Head of caudate nucleus (tissue), 42 donors: ENCODE measurements around the gene PPAN.

Experiments
- DNase-seq, 42 donors: peaks; one replicate each; pipeline versions ENCODE4 v3.0.0 to v3.0.0-alpha.2; 2020 to 2021; ENCODE audit warnings: mixed read lengths in 7 of 42
- intact Hi-C: fragments of 100-400 bp; cut with DNase I; formaldehyde crosslinking; loops from one replicate; pipeline ENCODE4 v1.15.0; 2022

PPAN gene

GRCh38 chr19:10134040-10134439 is 27.9 kb downstream of the PPAN start:
- intact Hi-C loops: no loop called here

DNA sequence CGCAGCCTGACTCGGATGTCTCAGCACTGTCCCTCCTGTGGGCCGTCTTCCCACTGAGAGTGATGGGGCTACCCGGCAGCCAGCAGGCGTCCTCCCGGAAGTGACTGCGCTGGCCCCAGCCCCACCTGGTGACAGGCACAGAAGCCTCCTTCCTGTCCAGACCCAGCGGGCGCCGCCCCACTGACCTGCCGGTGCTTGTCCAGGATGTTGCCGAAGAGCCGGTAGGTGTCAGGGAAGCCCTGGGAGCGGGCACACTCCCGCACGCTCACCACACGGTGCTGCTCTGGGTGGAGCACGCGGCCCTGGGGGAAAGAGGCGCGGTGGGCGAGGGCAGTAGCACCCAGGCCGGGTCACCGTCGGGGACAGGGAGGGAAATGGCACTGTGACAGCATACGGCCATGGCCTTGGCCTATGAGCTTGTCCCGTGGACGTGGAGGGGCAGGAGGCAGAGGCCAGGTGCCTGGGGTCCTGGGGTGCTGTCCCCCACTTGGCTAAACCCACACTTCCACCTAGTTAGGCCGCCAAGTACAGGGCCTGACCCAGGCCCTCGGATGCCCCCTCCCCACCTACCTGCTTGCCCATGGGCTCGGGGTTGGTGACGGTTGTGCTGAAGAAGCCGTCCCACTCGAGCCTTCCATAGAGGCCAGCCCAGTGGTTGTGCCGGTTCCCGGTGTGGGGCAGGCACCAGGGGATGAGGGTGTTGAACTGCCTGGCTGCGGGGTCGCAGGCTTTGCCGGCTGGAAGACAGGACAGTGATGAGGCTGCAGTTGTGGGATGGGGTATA is 29.6 kb downstream of the PPAN start:
- intact Hi-C loops: no loop called here
- DNase-seq: no peak

More at GRCh38 chr19:10134040-10134439, 27.9 kb downstream of the PPAN start:
- no peak for DNase-seq

- DNase-seq: no peak
- intact Hi-C loops: no loop called here
These were observed 30.8 kb downstream of the PPAN start for GRCh38 chr19:10136936-10137335.

DNA sequence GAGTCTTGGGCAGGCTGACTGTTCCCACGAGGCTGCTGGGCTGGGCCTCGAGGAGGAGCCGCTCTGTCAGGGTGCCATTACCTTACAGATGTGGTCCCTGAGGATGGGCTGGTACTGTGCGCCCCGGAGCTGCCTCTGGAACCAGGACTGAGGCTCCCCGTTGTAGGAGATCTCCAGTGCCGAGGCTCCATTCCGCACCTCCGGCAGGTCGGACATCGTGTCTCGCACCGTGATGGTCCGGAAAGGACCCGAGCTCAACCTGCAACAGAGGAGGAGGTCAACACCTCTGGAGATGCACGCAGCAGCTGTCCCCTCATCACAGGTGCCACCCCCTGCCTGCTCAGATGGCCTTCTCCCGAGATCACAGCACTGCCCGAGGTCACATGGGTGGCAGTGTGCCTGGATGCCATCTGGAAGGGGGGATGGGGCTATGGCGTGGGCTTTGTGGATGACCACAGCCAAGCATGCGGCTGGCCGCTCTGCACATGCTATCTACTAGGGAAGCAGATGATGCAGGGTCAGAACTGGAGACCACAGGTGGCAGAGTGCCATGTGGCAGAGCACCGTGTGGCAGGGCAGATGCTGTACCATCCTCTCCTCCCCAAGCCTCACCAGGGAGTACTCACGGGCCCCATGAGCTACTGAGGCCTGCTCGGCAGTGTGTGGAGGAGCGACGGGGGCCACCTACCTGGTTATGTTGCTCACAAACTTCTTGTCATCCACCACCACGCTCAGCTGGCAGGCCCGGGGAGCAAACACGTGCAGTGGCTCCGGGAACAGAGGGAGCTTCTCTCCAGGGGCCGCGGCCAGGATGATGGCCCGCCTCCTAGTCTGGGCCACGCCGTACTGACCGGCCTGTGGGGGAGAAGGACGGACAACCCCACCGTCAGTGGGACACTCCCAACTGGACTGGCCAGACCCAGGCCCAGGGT is 31.9 kb downstream of the PPAN start:
- intact Hi-C loops: no loop called here
- DNase-seq: peak in 38 of 42 donors; percentile 9 to 81 (median 56)

- peak in 8 of 42 donors; percentile 4 to 51 (median 28) for DNase-seq
- intact Hi-C loops: no loop called here
These were observed 33.0 kb downstream of the PPAN start for GRCh38 chr19:10138879-10139795.

- DNase-seq: no peak
- intact Hi-C loops: no loop called here
These were observed 33.8 kb downstream of the PPAN start for GRCh38 chr19:10139952-10140351.

DNA sequence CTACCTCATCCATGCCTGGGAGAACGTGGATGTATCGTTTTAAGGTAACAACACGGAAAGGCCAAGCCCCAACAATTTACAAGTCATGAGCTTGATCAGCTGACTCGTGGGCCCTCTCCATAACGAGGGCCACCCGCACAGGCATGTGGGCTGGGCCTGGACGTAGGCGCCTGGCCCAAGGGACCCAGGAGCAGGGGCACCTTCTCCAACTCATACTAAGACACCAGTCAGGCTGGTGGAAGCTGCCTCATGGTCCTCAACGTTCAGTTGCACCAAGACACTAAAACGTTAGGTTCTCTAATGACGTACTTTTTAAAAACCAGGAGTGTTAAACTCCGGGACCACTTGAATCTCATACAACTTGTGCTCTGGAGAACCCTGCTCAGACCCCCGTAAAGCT is 35.3 kb downstream of the PPAN start:
- intact Hi-C loops: no loop called here
- no peak for DNase-seq

DNA sequence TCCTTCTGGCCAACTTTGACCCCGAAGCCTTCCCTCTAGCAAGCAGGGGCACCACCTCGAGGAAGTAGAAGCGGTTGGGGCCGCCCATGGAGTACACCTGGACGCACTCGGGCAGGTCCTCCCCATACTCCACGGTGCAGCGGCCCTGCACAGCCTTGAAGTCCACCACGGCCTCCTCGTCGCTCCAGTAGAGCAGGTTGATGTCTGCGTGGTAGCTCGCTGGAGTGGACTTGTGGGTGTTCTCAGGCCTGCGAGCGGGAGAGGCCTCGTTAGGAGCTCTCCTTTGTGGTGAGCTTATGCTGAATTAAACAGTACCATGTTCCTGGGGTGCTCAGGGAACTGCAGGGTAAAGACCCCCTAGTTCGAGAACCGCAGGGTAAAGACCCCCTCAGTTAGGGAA is 35.8 kb downstream of the PPAN start:
- intact Hi-C loops: no loop called here
- no peak for DNase-seq

GRCh38 chr19:10142701-10143375 is 36.7 kb downstream of the PPAN start:
- intact Hi-C loops: no loop called here
- DNase-seq: no peak

GRCh38 chr19:10143681-10144080 is 37.5 kb downstream of the PPAN start:
- DNase-seq: no peak

GRCh38 chr19:10144361-10144760 is 38.2 kb downstream of the PPAN start:
- intact Hi-C loops: no loop called here
- no peak for DNase-seq

More at GRCh38 chr19:10143681-10144080, 37.5 kb downstream of the PPAN start:
- intact Hi-C loops: no loop called here

DNA sequence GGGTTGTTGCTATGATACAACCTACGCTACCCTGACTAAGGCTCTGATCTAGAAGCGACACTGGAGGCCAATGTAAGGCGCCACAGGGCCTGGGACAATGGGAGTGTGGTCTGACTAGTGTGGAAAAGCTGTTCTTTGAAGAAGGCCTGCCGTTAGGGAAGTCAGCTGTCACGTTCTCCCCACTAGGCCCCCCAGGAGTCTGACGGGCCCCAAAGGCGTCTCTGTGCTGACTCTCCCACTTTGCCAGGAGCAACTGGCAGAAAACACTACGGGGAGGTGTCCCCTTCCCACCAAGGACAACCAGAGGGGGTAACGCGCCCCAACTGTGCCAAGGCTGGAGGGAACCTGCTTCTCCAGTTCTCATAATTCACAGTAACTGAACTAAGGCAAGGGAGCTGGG is 38.9 kb downstream of the PPAN start:
- intact Hi-C loops: no loop called here
- DNase-seq: no peak

DNA sequence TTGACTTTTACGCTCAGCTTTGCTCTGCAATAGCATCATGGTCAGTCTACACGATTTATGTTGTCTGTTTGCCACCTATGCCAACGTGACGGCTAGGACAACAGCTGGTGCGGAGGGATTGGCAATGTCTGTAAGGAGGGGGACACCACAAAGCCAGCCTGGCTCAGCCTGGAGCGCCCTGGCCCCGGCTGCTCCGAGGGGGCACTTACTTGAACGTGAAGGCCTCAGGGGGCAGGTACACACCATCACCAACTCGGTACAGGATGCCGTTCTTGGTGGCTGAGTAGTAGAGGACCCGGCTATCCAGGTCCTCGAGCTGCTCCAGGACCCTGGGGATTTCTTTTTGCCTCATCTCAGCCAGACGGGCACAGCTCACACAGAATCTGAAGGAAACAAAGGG is 40.0 kb downstream of the PPAN start:
- no peak for DNase-seq
- intact Hi-C loops: no loop called here

DNA sequence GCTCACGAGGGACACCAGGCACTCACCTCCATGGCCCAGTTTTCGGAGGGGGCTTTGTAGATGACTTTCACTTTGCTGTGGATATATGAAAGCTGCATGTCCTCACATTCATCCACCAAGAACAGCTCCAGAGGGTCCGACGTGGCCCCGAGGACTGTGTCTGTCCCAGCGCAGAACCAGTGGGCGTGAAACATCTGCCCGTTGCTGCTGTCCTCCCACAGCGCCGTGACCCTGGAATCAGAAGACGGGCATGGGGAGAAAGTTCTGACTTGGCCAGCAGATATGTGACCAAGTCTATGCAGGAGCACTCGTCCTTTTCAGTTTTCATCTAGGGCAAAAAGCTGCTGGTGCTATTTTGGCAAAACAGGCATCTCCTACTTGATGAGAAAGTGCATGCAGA is 43.3 kb downstream of the PPAN start:
- DNase-seq: no peak
- intact Hi-C loops: no loop called here

- DNase-seq: no peak
- intact Hi-C loops: no loop called here
These were observed 45.4 kb downstream of the PPAN start for GRCh38 chr19:10151521-10151920.

- DNase-seq: no peak
- intact Hi-C loops: no loop called here
These were observed 45.9 kb downstream of the PPAN start for GRCh38 chr19:10152100-10152499.

- intact Hi-C loops: no loop called here
These were observed 49.7 kb downstream of the PPAN start for GRCh38 chr19:10155839-10156238.

GRCh38 chr19:10158071-10158470 is 51.9 kb downstream of the PPAN start:
- no peak for DNase-seq
- intact Hi-C loops: no loop called here

More at GRCh38 chr19:10155839-10156238, 49.7 kb downstream of the PPAN start:
- no peak for DNase-seq

DNA sequence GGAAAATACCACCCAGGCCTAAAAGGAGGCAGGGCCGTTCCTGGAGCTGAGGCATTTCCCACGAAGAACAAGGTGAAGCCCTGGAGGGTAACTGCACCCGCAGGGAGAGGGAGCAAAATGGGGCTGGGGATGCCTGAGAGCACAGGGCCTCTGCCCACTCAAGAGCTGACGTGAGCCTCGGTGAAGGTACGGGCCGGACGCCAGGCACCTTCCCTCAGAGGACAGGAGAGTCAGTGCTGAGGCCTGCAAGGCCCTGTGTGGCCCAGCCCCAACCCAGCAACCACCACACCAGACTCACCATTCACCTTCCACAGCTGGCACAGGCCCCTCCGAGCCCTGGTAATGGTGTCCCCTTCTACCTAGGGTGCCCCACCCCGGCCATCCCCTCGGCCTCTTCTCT is 52.3 kb downstream of the PPAN start:
- no peak for DNase-seq
- intact Hi-C loops: no loop called here
